ENCODE results near the gene IRGQ.

DNA sequence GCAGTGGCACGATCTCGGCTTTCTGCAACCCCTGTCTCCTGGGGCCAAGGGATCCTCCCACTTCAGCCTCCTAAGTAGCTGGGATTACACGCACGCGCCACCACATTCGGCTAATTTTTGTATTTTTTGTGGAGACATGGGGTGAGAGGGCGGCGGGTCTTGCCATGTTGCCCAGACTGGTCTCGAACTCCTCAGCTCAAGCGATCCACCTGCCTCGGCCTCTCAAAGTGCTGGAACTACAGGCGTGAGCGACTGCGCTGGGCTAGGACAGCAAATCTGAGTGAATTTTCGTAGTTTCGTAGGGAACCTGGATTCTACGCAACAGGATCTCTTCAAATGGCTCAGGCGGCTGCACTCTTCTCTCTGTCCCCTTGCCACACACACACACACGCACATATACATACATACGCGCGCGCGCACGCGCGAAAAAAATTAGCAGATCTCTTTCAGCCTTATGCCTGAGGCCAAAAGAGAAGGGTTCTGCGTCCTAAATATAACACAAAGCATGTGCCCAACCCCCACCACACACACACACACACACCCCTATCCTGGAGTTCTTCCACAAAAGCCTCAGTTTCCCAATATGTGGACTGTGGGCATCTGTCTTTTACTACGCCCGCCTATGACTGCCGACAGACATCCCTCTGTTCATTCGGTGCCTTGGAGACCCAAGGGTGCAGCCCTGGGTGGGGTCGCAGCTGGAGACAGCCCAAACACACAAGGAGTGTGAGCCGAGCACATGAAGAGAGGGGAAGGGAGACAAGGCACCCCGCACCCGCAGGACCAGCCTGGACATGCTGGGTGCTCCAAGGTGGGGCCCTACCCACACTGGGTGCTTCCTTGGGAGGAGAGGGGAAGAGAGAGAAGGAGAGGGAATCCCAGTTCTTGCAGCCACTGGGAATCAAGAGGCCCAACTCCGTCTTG, 19.7 kb downstream of the IRGQ start:
- TF ChIP-seq, protein P1, sequence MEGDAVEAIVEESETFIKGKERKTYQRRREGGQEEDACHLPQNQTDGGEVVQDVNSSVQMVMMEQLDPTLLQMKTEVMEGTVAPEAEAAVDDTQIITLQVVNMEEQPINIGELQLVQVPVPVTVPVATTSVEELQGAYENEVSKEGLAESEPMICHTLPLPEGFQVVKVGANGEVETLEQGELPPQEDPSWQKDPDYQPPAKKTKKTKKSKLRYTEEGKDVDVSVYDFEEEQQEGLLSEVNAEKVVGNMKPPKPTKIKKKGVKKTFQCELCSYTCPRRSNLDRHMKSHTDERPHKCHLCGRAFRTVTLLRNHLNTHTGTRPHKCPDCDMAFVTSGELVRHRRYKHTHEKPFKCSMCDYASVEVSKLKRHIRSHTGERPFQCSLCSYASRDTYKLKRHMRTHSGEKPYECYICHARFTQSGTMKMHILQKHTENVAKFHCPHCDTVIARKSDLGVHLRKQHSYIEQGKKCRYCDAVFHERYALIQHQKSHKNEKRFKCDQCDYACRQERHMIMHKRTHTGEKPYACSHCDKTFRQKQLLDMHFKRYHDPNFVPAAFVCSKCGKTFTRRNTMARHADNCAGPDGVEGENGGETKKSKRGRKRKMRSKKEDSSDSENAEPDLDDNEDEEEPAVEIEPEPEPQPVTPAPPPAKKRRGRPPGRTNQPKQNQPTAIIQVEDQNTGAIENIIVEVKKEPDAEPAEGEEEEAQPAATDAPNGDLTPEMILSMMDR (IDR thresholded peaks at IDR 0.05; ENCODE audit: low read length) = no peak
- no peak for TF ChIP-seq EZH2 (IDR thresholded peaks at IDR 0.05; ENCODE audit: borderline replicate concordance, low read length)

Data from OCI-LY1 (cell line).